ENCODE measurements around the gene KIAA0513.
"Not testable (repeated sequence)": the region's sequence is repeated elsewhere in the genome, so short reads cannot be mapped to it uniquely, and the experiment has no call there.

The KIAA0513 gene

DNA sequence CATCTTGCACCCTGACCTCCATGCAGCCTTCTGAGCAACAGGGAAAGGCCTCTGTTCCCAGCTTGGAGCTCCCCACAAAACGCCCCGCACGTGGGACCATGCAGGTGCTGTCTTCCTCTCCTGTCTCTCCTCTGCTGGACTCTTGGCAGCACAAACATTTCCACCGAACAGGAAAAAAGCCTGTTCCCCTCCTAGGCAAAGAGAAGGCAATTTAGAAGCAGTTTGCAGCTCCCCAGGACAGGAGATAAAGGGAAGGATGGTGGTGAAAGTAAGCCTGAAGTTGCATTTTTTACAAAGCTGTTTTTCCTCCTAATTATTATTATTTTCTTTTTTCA, 92.4 kb downstream of the KIAA0513 start:
- no peak for FAIRE-seq

DNA sequence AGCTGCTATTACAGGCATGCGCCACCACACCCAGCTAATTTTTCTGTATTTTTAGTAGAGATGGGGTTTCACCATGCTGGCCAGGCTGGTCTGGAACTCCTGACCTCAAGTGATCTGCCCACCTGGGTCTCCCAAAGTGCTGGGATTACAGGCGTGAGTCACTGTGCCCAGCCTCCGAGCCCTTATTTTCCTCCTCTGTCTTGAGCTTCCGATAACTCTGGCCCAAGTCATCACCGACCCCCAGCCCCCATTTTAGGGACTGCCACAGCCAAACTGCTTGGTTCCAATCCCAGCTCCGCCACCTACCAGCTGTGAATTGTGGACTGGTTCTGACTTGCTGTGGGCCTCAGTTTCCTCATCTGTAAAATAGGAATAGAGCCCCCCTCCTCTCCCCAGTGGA, 95.8 kb downstream of the KIAA0513 start:
- not testable (repeated sequence) for FAIRE-seq

DNA sequence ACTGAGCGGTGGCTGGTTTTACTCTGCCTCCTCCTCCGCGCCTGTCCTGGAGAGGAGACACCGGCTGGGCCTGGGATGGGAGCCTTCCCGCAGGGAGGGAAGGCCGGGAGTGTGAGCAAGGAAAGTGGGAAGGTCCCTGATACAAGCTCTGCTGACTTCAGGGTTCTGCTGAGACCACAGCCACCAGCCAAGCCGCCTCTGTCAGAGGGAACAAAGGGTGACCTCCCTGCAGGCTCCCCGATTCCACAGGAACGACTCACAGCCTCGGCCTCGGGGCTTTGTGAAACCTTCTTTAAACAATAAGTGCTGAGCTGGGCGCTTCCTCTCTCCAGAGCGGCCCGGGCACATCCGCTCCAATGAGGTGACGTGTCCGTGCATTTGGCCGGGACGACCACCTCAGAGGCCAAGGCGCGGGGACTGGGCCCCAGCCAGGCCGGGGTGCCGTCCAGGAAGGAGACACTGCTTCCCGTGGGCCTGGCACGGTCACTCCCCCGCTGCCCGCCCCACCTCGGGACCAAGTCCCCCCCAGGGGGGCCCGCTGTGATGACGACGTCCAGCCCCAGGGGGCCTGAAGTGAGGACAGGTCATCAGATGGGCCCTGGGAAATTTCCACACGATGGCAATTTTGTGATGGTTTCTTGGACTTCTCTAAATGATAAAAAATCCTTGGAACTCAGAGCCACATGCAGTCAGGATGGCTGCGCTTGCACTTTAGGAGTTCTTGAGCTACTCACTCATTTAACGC, 96.5 kb downstream of the KIAA0513 start:
- no peak for FAIRE-seq

DNA sequence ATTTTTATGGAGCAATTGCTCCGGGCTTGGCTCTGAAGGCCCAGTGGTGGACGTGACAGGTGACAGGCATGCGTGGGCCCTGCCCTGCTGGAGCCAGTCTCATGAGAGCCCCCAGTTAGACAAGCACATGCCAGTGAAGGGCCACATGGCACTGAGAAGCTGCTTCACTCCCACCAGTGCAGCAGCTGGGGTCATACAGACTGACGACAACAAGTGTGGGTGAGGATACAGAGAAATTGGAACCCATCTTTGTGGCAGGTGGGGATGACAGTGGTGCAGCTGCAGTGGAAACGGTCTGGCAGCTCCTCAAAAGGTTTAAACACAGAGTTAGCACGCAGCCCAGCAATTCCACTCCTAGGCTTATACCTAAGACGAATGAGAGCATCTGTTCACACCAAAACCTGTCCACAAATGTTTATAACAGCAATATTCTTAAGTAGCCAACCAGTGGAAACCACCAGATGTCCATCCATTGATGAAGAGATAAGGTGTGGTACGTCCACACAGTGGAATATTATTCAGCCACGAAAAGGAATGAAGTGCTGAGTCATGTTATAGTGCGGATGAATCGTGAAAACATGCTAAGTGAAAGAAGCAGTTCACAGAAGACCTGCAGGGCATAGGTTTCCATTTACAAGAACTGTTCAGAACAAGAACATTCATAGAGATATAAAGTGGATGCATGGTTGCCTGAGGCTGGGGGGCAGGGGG, 97.2 kb downstream of the KIAA0513 start:
- no peak for FAIRE-seq

DNA sequence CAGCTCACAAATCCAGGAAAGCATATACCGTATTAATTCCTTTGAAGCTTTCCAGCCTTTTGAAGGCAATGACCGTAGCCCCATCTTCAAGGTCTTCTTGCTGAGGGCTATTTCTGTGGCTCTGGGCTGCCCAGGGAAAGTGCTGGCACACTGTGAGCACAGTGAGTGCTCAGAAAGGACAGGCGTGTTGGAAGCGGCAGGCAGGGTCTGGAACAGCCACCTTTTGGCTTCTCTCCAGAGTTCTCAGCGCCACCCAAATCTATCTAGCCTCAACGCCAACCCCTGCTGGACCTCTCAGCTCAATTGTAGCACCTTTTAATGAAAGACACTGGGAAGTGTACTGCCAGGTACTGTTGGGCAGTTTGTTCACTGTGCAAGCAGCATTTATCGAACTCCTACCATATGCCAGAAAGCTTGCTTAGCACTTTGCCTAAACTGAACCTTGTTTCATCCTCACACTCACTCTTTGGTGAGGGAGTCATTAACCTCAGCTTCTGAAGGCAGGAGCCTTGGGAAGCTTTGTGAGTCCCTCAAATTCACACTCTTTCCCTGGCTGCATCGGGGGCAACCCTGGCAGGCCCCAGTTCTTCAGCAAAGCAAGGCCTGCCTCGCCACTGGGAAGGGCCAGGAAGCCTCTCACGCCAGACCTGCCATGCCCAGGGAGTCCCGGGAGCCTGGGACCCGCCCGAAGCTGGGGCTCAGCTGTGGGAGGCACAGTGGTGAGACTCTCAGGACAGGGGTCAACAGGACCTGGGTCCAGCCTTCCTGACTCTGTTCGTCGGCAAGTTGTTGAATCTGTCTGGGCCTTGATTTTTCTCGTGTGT, 98.2 kb downstream of the KIAA0513 start:
- no peak for FAIRE-seq

DNA sequence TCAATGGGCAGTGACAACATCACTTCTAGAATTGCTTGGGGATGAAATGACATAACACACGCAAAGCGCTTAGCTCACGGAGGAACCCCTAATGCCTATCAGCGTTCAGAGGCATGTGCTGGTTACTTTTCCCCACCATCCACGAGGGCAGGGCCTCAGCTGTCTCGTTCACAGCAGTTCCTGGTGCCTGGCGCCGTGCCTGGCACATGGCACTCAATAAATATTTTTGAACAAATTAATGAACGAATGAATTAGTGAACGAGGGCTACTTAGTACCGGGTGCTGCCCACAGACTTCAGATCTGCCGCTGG, 98.8 kb downstream of the KIAA0513 start:
- FAIRE-seq: no peak

DNA sequence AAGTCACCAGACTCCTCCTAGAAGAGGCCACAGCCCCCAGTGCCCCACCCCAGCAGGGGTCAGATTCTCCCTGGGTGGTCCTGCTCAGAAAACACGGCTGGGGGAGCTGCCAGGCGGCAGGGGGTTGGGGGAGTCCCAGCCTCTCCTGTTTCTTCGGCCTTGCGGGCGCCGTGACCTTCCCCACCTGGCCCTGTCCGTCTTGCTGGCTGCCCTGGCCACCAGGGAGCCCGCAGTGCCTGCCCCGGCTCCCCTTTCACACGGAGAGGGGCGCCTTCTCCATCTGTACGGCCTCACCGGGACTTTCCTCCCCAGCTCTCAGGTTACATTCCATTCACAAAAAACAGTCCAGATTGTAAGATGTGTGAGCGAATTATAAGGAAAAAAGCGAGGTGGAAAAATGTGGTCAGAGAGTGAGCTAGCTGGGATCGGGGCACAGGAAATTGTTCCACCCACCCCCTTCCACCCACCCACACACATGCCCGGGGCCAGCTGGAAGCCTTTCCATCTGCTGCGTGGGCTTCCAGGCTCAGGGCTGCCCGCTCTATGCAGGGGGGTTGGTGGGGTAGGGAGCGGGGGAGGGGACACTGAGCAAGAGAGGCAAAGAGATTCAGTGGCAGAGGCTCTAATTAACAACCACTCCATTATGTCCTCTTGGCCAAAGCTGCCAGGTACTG, 99.2 kb downstream of the KIAA0513 start:
- FAIRE-seq: no peak

DNA sequence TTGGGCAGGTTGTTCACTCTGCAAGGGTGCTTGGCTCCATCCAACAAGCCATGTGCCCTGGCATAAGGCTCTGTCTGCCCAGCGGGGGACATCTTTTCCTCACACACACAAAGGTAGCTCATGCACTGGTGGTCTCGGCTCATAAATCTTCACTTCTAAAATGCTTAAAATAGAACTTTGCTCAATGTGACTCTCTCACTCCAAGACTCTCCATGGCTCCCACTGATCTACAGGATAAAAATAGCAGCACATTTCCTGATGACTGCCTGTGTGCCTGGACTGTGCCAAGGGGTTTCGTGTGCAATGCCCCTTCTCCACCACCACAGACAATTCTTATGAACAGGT, 99.8 kb downstream of the KIAA0513 start:
- FAIRE-seq: no peak

DNA sequence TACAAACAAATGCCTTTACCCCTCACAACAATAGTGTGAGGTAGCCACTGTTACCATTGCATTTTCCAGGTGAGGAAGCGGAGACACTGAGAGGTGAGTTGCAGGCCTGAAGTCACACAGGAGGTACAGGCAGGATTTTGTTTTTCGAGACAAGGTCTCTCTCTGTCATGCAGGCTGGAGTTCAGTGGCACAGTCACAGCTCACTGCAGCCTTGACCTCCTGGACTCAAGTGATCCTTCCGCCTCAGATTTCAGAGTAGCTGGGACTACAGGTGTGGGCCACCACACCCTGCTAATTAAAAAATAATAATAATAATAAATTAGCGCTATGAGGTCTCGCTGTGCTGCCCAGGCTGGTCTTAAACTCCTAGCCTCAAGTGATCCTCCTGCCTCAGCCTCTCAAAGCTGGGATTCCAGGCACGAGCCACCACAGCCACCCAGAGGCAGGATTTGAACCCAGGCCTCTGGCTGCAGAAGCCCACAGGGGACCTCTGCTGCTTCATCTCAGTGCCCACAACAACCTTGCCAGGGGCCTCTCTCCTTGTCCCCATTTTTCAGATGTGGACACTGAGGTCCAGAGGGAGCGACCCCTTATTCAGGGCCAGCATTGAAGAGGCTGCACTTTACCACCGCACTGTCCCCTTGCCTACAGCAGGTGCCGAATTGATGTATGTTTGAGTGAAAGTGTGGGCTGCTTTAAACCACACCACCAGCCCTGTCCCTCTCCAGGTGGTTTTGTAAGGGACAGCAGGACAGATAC, 100.7 kb downstream of the KIAA0513 start:
- FAIRE-seq: no peak

DNA sequence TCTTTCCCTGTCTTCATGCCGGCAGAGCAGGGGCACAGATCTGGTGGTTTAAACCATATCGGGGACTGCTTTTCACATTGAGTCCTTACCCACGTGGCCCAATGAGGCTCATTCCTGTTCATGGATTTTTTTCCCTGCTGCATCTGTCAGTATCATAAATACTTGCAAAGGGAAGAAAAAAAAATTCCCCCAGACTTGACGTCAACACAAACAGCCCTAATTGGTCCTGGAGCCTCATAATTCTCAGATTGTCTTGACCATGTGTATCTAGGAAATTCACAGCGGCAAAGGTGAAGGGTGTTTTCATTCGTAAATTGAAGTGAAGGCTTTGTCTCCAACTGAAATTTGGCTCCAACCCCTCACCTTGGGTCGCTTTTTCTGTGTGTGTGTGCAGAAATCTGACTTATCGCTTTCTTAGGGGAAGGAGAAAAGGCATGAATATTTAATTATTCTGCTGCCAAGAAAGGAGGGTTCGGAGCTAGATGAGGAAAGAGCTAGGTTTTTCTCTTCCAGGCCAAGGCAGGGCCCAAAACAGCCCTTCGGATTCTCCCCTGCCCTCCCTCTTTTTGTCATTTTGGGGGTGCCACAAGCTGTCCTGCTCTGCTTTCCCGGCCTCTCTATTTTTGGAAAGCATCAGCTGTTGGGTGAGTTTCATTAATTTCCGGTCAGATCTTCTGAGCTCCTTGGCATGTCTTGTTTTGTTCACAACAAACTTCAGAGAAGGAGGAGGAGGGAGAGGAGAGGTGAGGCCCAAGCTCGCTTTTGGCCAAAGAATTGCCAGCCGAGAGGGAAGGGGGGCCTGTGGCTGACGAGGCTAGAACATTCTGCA, 102.5 kb downstream of the KIAA0513 start:
- no peak for FAIRE-seq

DNA sequence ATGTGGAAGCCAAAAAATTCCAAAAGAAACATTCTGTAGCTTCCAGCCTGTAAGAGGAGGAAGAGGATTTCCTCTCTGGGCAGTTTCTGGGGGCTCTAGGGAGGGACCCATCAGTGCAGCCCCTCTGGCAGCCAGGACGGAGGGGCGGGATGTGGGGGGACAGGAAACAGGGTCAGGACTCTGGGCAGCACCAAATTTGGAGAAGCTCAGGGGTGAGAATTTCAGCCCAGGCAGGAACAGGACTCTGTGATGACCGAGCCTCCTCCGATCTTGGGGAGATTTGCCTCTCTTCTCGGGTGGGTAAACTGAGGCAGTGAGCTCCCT, 103.1 kb downstream of the KIAA0513 start:
- FAIRE-seq: no peak

DNA sequence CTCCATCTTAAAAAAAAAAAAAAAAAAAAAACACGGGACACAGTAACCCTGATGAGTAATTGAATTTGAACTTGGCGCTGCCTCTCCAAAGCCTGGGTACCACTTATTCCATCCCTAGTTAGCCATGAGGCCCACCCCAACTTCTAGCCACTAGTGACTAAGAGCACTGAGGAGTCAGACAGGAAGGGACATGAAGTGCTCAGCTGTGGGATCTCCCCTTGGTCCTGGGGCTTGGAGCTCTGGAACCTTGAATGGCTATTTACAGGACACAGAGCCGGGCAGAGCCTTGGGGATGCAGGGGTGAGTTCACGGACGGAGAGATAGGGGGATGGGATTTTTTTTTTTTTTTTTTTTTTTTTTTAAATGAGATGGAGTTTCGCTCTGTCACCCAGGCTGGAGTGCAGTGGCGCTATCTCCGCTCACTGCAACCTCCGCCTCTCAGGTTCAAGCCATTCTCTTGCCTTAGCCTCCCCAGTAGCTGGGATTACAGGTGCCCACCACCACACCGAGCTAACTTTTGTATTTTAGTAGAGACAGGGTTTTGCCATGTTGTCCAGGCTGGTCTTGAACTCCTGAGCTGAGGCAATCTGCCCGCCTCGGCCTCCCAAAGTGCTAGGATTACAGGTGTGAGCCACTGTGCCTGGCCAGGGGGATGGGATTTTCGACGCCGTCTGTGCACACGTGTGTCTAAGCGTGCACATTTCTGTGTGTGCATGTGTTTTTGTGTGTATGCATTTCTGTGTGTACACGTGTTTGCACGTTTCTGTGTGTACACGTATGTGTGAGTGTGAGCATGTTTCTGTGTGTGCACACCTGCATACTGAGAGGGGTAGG, 105.1 kb downstream of the KIAA0513 start:
- no peak for FAIRE-seq

DNA sequence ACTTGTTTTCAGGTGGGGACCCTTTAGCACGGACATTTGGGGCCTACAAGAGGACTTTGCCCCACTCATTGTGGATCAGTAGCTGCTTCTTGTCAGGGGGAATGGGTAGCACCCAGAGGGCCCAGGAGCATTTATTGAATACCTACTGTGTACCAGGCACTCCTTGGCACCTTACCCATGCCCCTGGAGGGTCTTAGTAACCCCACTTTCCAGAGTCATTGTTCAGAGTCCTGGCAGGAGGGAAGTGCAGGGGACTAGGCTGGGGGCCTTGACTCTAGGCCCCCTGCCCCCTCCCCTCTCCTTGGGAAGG, 105.7 kb downstream of the KIAA0513 start:
- FAIRE-seq: no peak

DNA sequence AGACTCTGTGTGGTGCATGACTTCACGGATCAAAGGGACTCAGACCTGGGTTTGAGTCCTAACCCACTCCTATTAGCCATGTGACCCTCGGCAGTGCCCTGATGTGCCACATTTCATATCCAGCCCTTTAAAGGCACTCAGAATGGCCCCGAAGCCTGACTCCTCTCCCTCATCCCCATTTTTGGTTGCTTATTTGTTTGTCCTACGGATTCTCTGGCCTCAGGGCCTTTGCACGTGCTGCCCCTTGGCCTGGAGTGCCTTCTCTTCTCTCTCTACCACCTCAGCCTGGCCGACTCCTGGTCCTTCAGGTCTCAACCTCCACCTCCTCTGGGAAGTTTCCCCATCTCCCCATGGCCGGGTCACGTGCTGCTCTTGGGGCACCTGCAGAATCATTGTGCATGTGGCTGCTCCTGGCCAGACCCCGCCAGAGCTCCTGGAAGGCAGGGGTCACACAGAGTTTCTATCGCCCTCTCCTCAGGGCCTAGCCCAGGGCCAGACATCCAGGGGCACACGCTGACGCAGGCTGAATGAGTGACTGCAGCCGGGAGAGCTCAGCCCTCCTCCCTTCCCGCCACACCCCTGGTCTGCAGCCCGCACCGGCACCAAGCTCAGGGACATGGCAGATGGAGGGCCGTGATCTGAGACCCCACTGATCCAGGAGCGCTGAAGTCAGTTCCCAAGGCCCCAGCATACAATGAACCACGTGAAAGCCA, 106.6 kb downstream of the KIAA0513 start:
- FAIRE-seq: no peak

DNA sequence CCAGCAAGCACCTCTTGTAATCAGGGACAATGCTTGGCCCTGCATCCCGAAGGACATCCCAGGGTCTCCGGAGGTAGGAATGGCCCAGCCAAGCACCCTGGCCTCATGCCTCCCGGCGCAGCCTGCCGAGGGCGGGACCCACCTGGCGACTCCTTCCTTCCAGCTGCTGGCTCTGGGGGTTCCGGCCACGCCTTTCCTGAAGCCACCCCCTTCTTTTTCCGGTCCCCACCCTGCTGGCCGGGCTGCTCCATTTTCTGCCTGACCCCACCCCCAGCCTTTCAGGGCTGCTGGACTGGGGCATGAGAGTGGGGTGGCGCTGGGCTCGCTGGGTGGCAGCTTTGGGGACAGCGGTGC, 107.2 kb downstream of the KIAA0513 start:
- FAIRE-seq: no peak

DNA sequence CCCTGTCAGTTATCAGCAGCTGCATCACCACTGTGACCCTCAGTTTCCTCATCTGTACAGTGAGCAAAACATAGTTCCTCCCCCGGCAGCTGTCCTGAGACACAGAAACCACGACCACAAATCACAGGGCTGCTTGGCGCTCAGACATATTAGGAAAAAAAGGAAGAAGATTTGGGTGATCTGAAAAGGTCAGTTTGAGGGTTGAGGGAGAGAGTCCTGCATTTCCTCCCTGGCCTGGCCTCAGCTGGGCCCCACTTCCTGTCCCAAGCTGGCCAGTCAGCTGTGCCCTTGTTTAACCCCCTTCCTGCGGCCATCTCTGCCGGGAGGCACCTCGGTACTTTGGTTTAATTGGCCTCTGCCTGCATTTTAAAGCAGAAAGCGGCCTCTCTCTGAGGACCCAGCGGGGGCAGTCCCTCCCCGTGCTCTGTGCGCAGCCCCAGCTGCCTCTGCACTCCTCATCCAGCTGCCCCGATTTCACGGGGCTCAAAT, 108.7 kb downstream of the KIAA0513 start:
- no peak for FAIRE-seq

DNA sequence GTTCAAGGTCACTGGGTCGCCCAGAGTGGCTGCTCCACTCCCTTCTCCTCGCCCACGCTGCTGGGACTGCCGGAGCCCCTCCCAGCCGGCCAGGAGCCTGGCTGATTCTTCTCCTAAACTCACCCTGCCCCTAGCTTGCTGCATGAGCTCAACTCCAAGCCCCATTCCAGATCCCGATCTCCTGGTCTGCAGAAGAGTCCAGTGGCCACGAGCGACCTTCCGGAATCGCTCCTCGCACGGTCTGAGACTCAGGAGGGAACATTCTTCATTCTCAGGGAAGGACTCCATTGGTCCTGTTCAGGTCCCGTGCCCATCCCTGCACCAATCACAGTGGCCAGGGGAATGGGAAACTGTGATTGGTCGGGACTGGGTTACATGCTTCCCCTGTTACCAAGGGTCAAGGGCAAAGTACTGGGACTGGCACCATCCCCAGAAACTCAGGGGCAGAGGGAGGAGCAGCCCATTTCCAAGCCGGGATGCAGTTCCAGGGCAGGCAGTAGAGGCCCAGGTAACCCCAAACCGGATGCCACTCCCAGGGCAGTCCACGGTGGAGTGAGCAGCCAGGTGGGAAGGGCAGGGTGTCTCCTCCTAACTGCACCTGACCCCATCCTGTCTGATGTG, 109.2 kb downstream of the KIAA0513 start:
- FAIRE-seq: no peak

DNA sequence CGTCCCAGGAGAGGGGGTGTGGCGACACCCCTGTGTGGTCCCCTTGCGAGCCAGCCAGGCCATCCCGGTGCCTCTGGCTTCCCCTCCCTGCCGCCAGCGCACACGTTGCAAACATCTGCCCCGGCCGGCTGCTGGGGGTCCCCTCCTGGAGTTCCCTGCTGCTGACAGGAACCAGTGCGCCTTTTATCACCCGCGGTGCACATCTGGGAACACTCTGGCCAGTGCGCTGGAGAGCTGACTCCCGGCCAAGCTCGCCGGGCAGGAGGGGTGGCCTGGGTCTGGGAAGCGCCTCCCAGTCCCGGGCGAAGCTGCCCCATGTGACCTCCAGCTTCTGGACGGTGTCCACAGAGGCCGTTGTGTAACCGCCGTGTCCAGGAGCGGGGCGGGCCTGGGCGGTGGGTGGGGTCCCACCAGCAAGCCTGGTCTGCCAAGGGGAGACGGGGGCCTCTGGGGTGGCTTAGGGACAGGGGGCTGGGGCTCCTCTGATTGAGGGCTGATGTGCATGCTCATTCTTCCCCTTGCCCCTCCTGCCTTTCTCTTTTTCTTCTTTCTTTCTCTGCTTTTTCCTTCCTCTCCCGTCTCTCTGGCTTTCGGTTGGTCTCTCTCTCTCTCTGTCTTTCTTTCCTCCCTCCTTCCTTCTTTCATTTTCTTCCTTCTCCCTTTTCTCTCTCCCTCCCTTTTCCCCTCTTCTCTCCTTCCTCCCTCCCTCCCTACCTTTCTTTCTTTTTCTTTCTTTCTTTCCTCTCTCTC, 109.9 kb downstream of the KIAA0513 start:
- FAIRE-seq: no peak
